H9 (cell line): Measurements from ENCODE around the gene FHL1. TPM values are rescaled to one million over a fixed set of nuclear protein-coding genes. Genes with fewer than 3 reads are reported as not detected.

Experiments
- DNase-seq: peaks from one replicate; pipeline ENCODE4 v3.0.0-alpha.2; 2017
- H2AFZ ChIP-seq: one replicate; pipeline ENCODE4 v1.6.1; 2013; ENCODE audit warnings: mild to moderate bottlenecking, low read length, control low read depth, moderate library complexity
- H2AK5ac ChIP-seq: 2 replicates; pipeline ENCODE4 v1.6.1; 2013; ENCODE audit warnings: low read length, control low read depth, mixed read lengths; ENCODE audit not compliant: insufficient read length
- H2BK120ac ChIP-seq: one replicate; pipeline ENCODE4 v1.6.1; 2013; ENCODE audit warnings: low read depth, mild to moderate bottlenecking, low read length, control low read depth, inconsistent platforms; ENCODE audit not compliant: poor library complexity, severe bottlenecking
- H2BK12ac ChIP-seq: 2 replicates; pipeline ENCODE4 v1.6.1; 2013; ENCODE audit warnings: low read length, control low read depth, mixed read lengths, low read depth; ENCODE audit not compliant: insufficient read length
- H2BK15ac ChIP-seq: 2 replicates; pipeline ENCODE4 v1.6.1; 2013; ENCODE audit warnings: low read depth, low read length, control low read depth
- H2BK20ac ChIP-seq: one replicate; pipeline ENCODE4 v1.6.1; 2013; ENCODE audit warnings: low read depth, mild to moderate bottlenecking, low read length, control low read depth, inconsistent platforms; ENCODE audit not compliant: poor library complexity, severe bottlenecking
- H2BK5ac ChIP-seq: 2 replicates; pipeline ENCODE4 v1.6.1; 2013; ENCODE audit warnings: low read length, control low read depth, mixed read lengths; ENCODE audit not compliant: insufficient read length
- H3K14ac ChIP-seq: 2 replicates; pipeline ENCODE4 v1.6.1; 2013; ENCODE audit warnings: low read length, control low read depth; ENCODE audit not compliant: insufficient read depth
- H3K18ac ChIP-seq: 2 replicates; pipeline ENCODE4 v1.6.1; 2013; ENCODE audit warnings: low read depth, mild to moderate bottlenecking, mixed read lengths, low read length, control low read depth; ENCODE audit not compliant: insufficient read length
- H3K23ac ChIP-seq: 2 replicates; pipeline ENCODE4 v1.6.1; 2013; ENCODE audit warnings: low read length, control low read depth, mixed read lengths, low read depth; ENCODE audit not compliant: insufficient read length
- H3K23me2 ChIP-seq: 2 replicates; pipeline ENCODE4 v1.6.1; 2013; ENCODE audit warnings: low read depth, mild to moderate bottlenecking, mixed read lengths, low read length, control low read depth; ENCODE audit not compliant: insufficient read length, poor library complexity, severe bottlenecking
- H3K27ac ChIP-seq: 2 replicates; pipeline ENCODE4 v1.5.1; 2013; ENCODE audit warnings: low read length, control low read depth, mixed read lengths, low read depth; ENCODE audit not compliant: insufficient read length
- H3K27me3 ChIP-seq: 2 replicates; pipeline ENCODE4 v1.6.1; 2013; ENCODE audit warnings: low read length, control low read depth, inconsistent platforms; ENCODE audit not compliant: insufficient read depth
- H3K4ac ChIP-seq: 2 replicates; pipeline ENCODE4 v1.6.1; 2013; ENCODE audit warnings: low read depth, mild to moderate bottlenecking, control low read depth, inconsistent platforms, low read length, moderate library complexity
- H3K4me1 ChIP-seq: 2 replicates; pipeline ENCODE4 v1.6.1; 2013; ENCODE audit warnings: low read length, control low read depth, inconsistent platforms; ENCODE audit not compliant: insufficient read depth
- H3K4me2 ChIP-seq: 2 replicates; pipeline ENCODE4 v1.6.1; 2013; ENCODE audit warnings: low read length, control low read depth, mixed read lengths; ENCODE audit not compliant: insufficient read length, insufficient read depth
- H3K56ac ChIP-seq: 2 replicates; pipeline ENCODE4 v1.6.1; 2013; ENCODE audit warnings: low read depth, mild to moderate bottlenecking, mixed read lengths, low read length, control low read depth; ENCODE audit not compliant: insufficient read length
- H3K79me1 ChIP-seq: 2 replicates; pipeline ENCODE4 v1.6.1; 2013; ENCODE audit warnings: low read depth, mild to moderate bottlenecking, moderate library complexity, low read length, control low read depth, inconsistent platforms; ENCODE audit not compliant: insufficient read depth, poor library complexity, severe bottlenecking
- H3K79me2 ChIP-seq: 2 replicates; pipeline ENCODE4 v1.6.1; 2013; ENCODE audit warnings: low read length, control low read depth, inconsistent platforms; ENCODE audit not compliant: insufficient read depth
- H3K9ac ChIP-seq: 2 replicates; pipeline ENCODE4 v1.6.1; 2013; ENCODE audit warnings: low read length, control low read depth, mixed read lengths; ENCODE audit not compliant: insufficient read length; ENCODE audit errors: extremely low read depth
- H3K9me3 ChIP-seq: one replicate; pipeline ENCODE4 v1.6.1; 2013; ENCODE audit warnings: low read depth, low read length, inconsistent platforms; ENCODE audit not compliant: control insufficient read depth
- H3T11ph ChIP-seq: one replicate; pipeline ENCODE4 v1.6.1; 2013; ENCODE audit warnings: mild to moderate bottlenecking, low read length, control low read depth, inconsistent platforms
- H4K20me1 ChIP-seq: one replicate; pipeline ENCODE4 v1.6.1; 2013; ENCODE audit not compliant: control insufficient read depth, insufficient read length, insufficient read depth
- H4K5ac ChIP-seq: 2 replicates; pipeline ENCODE4 v1.6.1; 2013; ENCODE audit warnings: low read depth, mild to moderate bottlenecking, mixed read lengths, low read length, control low read depth; ENCODE audit not compliant: insufficient read length
- H4K8ac ChIP-seq: replicated peaks from 2 replicates; pipeline ENCODE4 v1.6.1; 2013; ENCODE audit warnings: low read length, control low read depth, mixed read lengths, low read depth; ENCODE audit not compliant: insufficient read length
- H4K91ac ChIP-seq: 2 replicates; pipeline ENCODE4 v1.6.1; 2013; ENCODE audit warnings: low read depth, mild to moderate bottlenecking, moderate library complexity, mixed read lengths, low read length, control low read depth; ENCODE audit not compliant: insufficient read length
- H3K27ac Mint-ChIP-seq, 3 experiments: 2 replicates in 2 of 3; 3 replicates in 1 of 3; pipeline ENCODE4 v1.8.0; 2020 to 2021; ENCODE audit warnings: mixed read lengths in 3 of 3, mild to moderate bottlenecking in 1 of 3, moderate library complexity in 1 of 3
- H3K27me3 Mint-ChIP-seq: 2 replicates; pipeline ENCODE4 v1.8.0; 2021; ENCODE audit warnings: low read depth, mild to moderate bottlenecking, moderate library complexity, mixed read lengths
- H3K36me3 Mint-ChIP-seq, 3 experiments: 2 replicates in 2 of 3; 3 replicates in 1 of 3; pipeline ENCODE4 v1.8.0; 2020 to 2021; ENCODE audit warnings: low read depth in 3 of 3, mixed read lengths in 3 of 3; ENCODE audit not compliant: insufficient read depth in 1 of 3
- H3K4me1 Mint-ChIP-seq, 2 experiments: 2 replicates each; pipeline ENCODE4 v1.8.0; 2020; ENCODE audit warnings: mixed read lengths in 2 of 2
- H3K4me3 Mint-ChIP-seq, 2 experiments: 2 replicates in 1 of 2; 3 replicates in 1 of 2; pipeline ENCODE4 v1.8.0; 2020 to 2021; ENCODE audit warnings: mild to moderate bottlenecking in 2 of 2, mixed read lengths in 2 of 2, moderate library complexity in 1 of 2
- H3K9me3 Mint-ChIP-seq, 2 experiments: 2 replicates in 1 of 2; 3 replicates in 1 of 2; pipeline ENCODE4 v1.8.0; 2020; ENCODE audit warnings: mild to moderate bottlenecking in 2 of 2, mixed read lengths in 2 of 2, moderate library complexity in 1 of 2
- CTCF ChIP-seq: fragments of 200-600 bp; sonication (generic); conservative IDR thresholded peaks from 3 replicates; pipeline ENCODE4 v1.8.0; 2021; ENCODE audit warnings: antibody characterized with exemption, mild to moderate bottlenecking
- whole genome bisulfite sequencing: extraction: QIAGEN DNeasy Blood & Tissue Kit; methylation state at CpG from one replicate; pipeline ENCODE4 v1.1.7; 2013; ENCODE audit warnings: missing lambda C conversion rate, low lambda C conversion rate, mixed read lengths; ENCODE audit not compliant: insufficient read length; ENCODE audit errors: extremely low coverage; 5-methylcytosine and 5-hydroxymethylcytosine counted together
- total RNA-seq: library from RNA; stranded (reverse); gene quantifications from 2 replicates; pipeline ENCODE4 v1.2.1, GENCODE V29; 2021

The FHL1 gene
- total RNA-seq, 1 experiment from 2014 or later: 20.0 TPM

GRCh38 chrX:136192135-136192534, 44.8 kb downstream of the FHL1 start:
- no peak overlapping the region for H4K8ac ChIP-seq
- no peaks in the 10 kb centered on the region for H3K4me1 ChIP-seq
- peaks cover 49% of the 10 kb centered on the region for H3K9me3 ChIP-seq
- no peak overlapping the region for H2BK15ac ChIP-seq
- no peak overlapping the region for H2BK20ac ChIP-seq
- H4K20me1 ChIP-seq: no peaks in the 10 kb centered on the region
- H3K27me3 Mint-ChIP-seq: no peaks in the 10 kb centered on the region; the same call in 1 of the 2 replicates
- peaks cover 0 to 9% (median 4%) of the 10 kb centered on the region in 3 experiments; a peak in 4 of 7 replicates for H3K36me3 Mint-ChIP-seq
- no peak overlapping the region for H3K27ac Mint-ChIP-seq
- H3K27ac ChIP-seq: no peak overlapping the region
- no peak overlapping the region for H3K4me3 Mint-ChIP-seq
- no peak overlapping the region for H3T11ph ChIP-seq
- H2BK12ac ChIP-seq: no peak overlapping the region
- H3K4me1 Mint-ChIP-seq: no peaks in the 10 kb centered on the region
- no peak for DNase-seq
- H3K79me2 ChIP-seq: no peaks in the 10 kb centered on the region
- no peak overlapping the region for H3K9ac ChIP-seq
- peaks cover 71 to 72% of the 10 kb centered on the region in 2 experiments for H3K9me3 Mint-ChIP-seq
- H2AK5ac ChIP-seq: no peak overlapping the region
- TF ChIP-seq CTCF: no peak
- no CpG with 5 or more reads among the region's 2 CpGs for WGBS
- no peak overlapping the region for H2BK5ac ChIP-seq
- no peak overlapping the region for H3K4ac ChIP-seq
- H4K91ac ChIP-seq: no peak overlapping the region
- H3K79me1 ChIP-seq: no peaks in the 10 kb centered on the region
- no peak overlapping the region for H4K5ac ChIP-seq
- H2AFZ ChIP-seq: no peak overlapping the region
- H3K14ac ChIP-seq: no peak overlapping the region
- no peak overlapping the region for H3K23ac ChIP-seq
- H3K18ac ChIP-seq: no peak overlapping the region
- H3K4me2 ChIP-seq: no peak overlapping the region
- H3K27me3 ChIP-seq: no peaks in the 10 kb centered on the region
- no peaks in the 10 kb centered on the region for H3K23me2 ChIP-seq
- H3K56ac ChIP-seq: no peak overlapping the region
- no peak overlapping the region for H2BK120ac ChIP-seq
